GM19239 (cell line): Measurements from ENCODE around the gene ELMO1.

Experiments used
- DNase-seq: peaks from one replicate; pipeline ENCODE4 v3.0.0; 2011; ENCODE audit warnings: low spot score; ENCODE audit not compliant: insufficient read length
- FAIRE-seq: peaks from 2 replicates; lab custom pipeline; 2011; peaks lifted over from hg19 to GRCh38; lab: Jason Lieb, UNC

ELMO1 gene

GRCh38 chr7:36949711-36950600, 498.7 kb downstream of the ELMO1 start:
- no peak for DNase-seq
- FAIRE-seq: peak; percentile 59

- no peak for FAIRE-seq
- no peak for DNase-seq
Measured at GRCh38 chr7:36946401-36946739, 502.3 kb downstream of the ELMO1 start.

GRCh38 chr7:36945612-36946400, 502.9 kb downstream of the ELMO1 start:
- FAIRE-seq: peak; percentile 77

GRCh38 chr7:36944838-36945237, 503.8 kb downstream of the ELMO1 start:
- no peak for DNase-seq
- FAIRE-seq: no peak

More at GRCh38 chr7:36945612-36946400, 502.9 kb downstream of the ELMO1 start:
- DNase-seq: no peak

- DNase-seq (no peak), FAIRE-seq (peak; percentile 86)
Measured at GRCh38 chr7:36943591-36944435, 504.9 kb downstream of the ELMO1 start.

GRCh38 chr7:36942955-36943354, 505.7 kb downstream of the ELMO1 start:
- DNase-seq (no peak), FAIRE-seq (peak; percentile 86)

GRCh38 chr7:36942541-36942940, 506.1 kb downstream of the ELMO1 start:
- DNase-seq: no peak
- no peak for FAIRE-seq

- DNase-seq: no peak
- no peak for FAIRE-seq
Measured at GRCh38 chr7:36942025-36942424, 506.6 kb downstream of the ELMO1 start.

GRCh38 chr7:36941359-36941758, 507.3 kb downstream of the ELMO1 start:
- DNase-seq (no peak), FAIRE-seq (peak; percentile 75)

GRCh38 chr7:36939816-36940215, 508.8 kb downstream of the ELMO1 start:
- no peak for DNase-seq
- FAIRE-seq: no peak

GRCh38 chr7:36937754-36938563, 510.7 kb downstream of the ELMO1 start:
- no peak for FAIRE-seq
- DNase-seq: no peak

GRCh38 chr7:36931892-36932291, 516.8 kb downstream of the ELMO1 start:
- DNase-seq (no peak), FAIRE-seq (no peak)

- DNase-seq: no peak
- no peak for FAIRE-seq
Measured at GRCh38 chr7:36929791-36930190, 518.9 kb downstream of the ELMO1 start.

GRCh38 chr7:36928718-36929117, 519.9 kb downstream of the ELMO1 start:
- DNase-seq (no peak), FAIRE-seq (no peak)

- DNase-seq: no peak
Measured at GRCh38 chr7:36928311-36928710, 520.4 kb downstream of the ELMO1 start.

GRCh38 chr7:36925691-36926090, 523.0 kb downstream of the ELMO1 start:
- FAIRE-seq: no peak

More at GRCh38 chr7:36928311-36928710, 520.4 kb downstream of the ELMO1 start:
- FAIRE-seq: no peak

GRCh38 chr7:36925207-36925606, 523.5 kb downstream of the ELMO1 start:
- no peak for DNase-seq
- FAIRE-seq: no peak

More at GRCh38 chr7:36925691-36926090, 523.0 kb downstream of the ELMO1 start:
- DNase-seq: no peak

GRCh38 chr7:36923943-36924436, 524.7 kb downstream of the ELMO1 start:
- no peak for DNase-seq
- FAIRE-seq: no peak

GRCh38 chr7:36923185-36923584, 525.5 kb downstream of the ELMO1 start:
- DNase-seq (no peak), FAIRE-seq (no peak)
